Activated T-helper 17 cell treated with anti-CD3 and anti-CD28 coated beads, Interleukin-2, amount 50 U/mL, for 72 hours (primary cell): Measurements from ENCODE around the gene LDAF1. TPM values are rescaled to one million over a fixed set of nuclear protein-coding genes. Genes with fewer than 3 reads are reported as not detected.

ENCODE experiments used
- ATAC-seq: fragments of 150-1000 bp; cut with Tn5 transposase; replicated peaks from 2 replicates; pipeline ENCODE4 v1.10.0; 2021; ENCODE audit warnings: mild to moderate bottlenecking, moderate library complexity
- H3K27ac Mint-ChIP-seq: one replicate; pipeline ENCODE4 v1.8.0; 2022; ENCODE audit warnings: mixed read lengths
- H3K27me3 Mint-ChIP-seq: one replicate; pipeline ENCODE4 v1.8.0; 2022; ENCODE audit warnings: mixed read lengths
- H3K36me3 Mint-ChIP-seq: one replicate; pipeline ENCODE4 v1.8.0; 2022; ENCODE audit warnings: low read depth, mild to moderate bottlenecking, mixed read lengths
- H3K4me1 Mint-ChIP-seq: one replicate; pipeline ENCODE4 v1.8.0; 2022; ENCODE audit warnings: mixed read lengths
- H3K4me3 Mint-ChIP-seq: one replicate; pipeline ENCODE4 v1.8.0; 2022; ENCODE audit warnings: mild to moderate bottlenecking, mixed read lengths
- H3K9me3 Mint-ChIP-seq: one replicate; pipeline ENCODE4 v1.8.0; 2022; ENCODE audit warnings: mixed read lengths
- total RNA-seq, 2 donors: library from RNA; stranded (reverse); gene quantifications; one replicate each; pipeline ENCODE4 v1.2.3, GENCODE V29; 2022

The LDAF1 gene
- total RNA-seq, 2 donors from 2014 or later = 13.3 to 15.8 TPM

DNA sequence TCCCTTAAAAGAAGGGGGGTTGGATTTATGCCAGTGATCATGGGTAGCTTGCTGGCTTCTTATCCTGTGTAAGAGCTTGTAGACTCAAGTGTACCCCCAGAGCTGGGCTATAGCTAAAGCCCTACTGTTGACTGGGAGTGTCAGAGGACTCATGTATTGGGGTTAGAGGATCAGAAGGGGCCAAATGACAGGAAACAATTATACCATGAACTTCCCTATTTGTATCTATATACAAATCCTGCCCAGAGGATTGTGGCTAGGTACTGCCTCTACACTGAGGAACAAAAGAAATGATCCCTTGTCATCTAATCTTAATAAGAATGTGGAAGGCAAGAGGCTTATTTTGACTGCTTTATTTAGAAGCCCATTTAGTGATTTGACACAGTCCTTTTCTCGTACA lies 38.6 kb downstream of the LDAF1 start:
- Mint-ChIP-seq H3K27ac (no peak overlapping the region), H3K36me3 (no peaks in the 10 kb centered on the region), H3K4me1 (peaks cover 8% of the 10 kb centered on the region), H3K9me3 (no peaks in the 10 kb centered on the region), H3K4me3 (no peak overlapping the region), H3K27me3 (peaks cover 33% of the 10 kb centered on the region)
- ATAC-seq = no peak

DNA sequence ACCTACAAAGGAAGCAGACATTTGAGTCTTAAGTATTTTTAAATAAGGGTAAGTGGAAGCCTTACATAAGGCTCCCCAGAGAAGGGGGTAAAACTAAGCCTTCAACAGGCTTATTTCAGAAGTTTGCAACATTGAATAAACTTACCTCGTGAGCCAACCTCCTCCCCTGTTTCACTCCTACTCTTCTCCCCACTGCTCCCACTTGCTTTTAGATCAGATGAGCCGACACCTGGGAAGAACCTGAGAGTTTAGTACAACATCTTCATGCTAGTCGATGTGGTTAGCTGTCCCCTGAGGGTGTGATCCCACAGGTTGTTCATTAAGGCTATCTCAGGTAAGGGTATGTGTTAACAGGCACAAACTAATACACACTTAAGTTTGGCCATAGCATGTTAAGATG lies 39.1 kb downstream of the LDAF1 start:
- Mint-ChIP-seq H3K4me1 (peaks cover 8% of the 10 kb centered on the region), H3K27me3 (peaks cover 30% of the 10 kb centered on the region)

DNA sequence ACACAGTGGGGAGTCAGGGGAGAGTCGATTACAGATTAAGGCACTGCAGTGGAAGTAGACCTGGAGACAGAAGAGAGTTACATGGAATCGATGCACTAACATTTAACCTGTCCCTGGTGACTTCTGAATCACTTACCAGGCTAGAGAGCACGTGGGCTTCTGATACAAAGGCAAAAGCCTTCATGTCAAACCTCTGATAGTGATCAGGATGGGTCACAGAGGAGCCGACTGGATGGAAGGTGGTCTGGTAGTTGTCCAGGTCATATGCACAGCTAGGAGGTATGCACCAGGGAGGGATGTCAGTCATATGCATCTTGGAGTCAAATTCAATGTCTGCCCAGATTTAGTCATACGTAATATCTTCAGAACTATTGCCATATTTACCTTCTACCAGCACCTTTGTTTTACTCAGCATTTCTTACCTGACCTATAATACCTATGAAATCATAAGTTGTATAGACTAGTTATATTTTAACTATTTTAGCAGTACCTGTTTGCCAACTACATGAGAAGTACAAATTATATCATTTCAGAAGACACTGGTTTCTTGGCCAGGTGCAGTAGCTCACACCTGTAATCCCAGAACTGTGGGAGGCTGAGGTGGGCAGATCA lies 41.2 kb downstream of the LDAF1 start:
- peaks cover 26% of the 10 kb centered on the region for H3K27me3 Mint-ChIP-seq
- H3K36me3 Mint-ChIP-seq = no peaks in the 10 kb centered on the region
- peaks cover 7% of the 10 kb centered on the region for H3K4me1 Mint-ChIP-seq
- ATAC-seq = no peak
- no peak overlapping the region for H3K4me3 Mint-ChIP-seq
- H3K27ac Mint-ChIP-seq = no peak overlapping the region
- no peaks in the 10 kb centered on the region for H3K9me3 Mint-ChIP-seq

More for the DNA sequence above, 39.1 kb downstream of the LDAF1 start:
- H3K4me3 Mint-ChIP-seq = no peak overlapping the region
- H3K9me3 Mint-ChIP-seq = no peaks in the 10 kb centered on the region
- H3K36me3 Mint-ChIP-seq = no peaks in the 10 kb centered on the region
- no peak for ATAC-seq
- H3K27ac Mint-ChIP-seq = no peak overlapping the region

DNA sequence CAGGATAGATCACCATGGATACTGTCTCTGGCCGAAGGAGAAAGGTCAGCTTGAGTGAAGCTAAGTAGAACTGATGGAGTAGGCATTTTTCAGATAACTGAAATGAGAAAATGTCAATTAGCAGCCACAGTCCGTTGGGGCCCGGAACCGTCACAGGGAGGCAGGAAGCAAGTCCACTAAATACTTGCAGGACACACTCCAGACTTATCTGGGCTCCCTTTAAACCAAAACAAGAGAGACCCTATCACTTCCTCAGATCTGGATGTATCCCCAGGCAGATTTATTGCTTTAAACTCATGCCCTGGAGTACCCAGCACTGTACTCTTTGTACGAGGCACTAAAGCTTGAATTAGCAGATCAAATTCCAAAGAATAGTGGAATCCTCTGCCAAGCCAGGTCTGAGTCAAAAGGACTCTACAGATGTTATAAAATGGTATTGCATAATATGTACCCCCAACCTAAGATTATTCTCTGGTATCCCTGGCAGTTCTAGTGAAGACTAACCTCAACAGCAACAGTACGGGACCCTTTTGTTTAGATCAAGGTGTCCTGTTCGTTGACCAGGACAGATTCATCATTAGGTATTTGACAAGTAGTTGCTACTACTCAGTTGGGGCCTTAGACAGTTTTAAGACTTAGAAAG lies 44.8 kb downstream of the LDAF1 start:
- H3K27me3 Mint-ChIP-seq = peaks cover 16% of the 10 kb centered on the region
- no peaks in the 10 kb centered on the region for H3K36me3 Mint-ChIP-seq
- H3K4me3 Mint-ChIP-seq = no peak overlapping the region
- ATAC-seq = no peak
- H3K9me3 Mint-ChIP-seq = no peaks in the 10 kb centered on the region
- H3K27ac Mint-ChIP-seq = no peak overlapping the region
- H3K4me1 Mint-ChIP-seq = no peaks in the 10 kb centered on the region

DNA sequence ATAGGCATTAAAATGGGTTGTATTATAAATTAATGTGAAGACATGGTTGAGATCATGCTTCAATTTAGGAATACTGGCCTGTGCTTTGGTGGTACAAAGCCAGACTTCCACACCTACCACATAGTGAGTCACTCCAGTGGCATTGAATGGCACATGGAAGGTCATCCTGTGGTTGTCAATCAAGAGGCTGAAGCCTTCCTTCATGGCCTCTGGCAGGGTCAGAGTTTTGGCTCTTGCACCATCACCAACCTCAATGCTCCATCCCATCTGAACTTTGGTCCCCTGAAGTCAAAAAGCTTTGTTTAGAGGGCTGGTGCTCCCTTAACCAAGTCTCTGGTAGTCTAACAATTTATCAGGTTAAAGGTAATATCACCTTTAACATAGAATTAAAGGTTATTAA lies 46.8 kb downstream of the LDAF1 start:
- Mint-ChIP-seq H3K27ac (no peak overlapping the region), H3K4me1 (no peaks in the 10 kb centered on the region), H3K36me3 (no peaks in the 10 kb centered on the region), H3K27me3 (peaks cover 12% of the 10 kb centered on the region), H3K9me3 (no peaks in the 10 kb centered on the region), H3K4me3 (no peak overlapping the region)
- ATAC-seq = no peak

DNA sequence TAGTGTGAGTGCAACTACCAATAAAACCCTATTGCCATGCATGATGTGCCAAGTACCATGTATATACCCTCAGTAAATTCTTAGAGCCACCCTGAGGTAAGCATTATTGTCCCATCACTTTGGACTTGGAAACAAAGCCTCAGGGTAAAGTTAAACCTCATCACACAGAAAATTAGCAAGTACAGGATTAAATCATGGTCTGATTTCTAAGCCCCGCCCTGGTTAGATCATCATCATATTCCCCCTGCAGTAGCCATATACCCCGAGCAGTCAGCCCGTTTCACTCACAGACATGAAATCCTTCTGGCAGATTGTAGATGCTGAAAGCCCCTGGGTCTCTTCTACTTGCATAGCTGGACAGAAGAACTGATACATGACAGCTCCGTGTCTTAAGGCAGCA lies 48.1 kb downstream of the LDAF1 start:
- Mint-ChIP-seq H3K27me3 (peaks cover 10% of the 10 kb centered on the region), H3K9me3 (no peaks in the 10 kb centered on the region), H3K36me3 (no peaks in the 10 kb centered on the region), H3K4me3 (no peak overlapping the region), H3K4me1 (no peaks in the 10 kb centered on the region), H3K27ac (no peak overlapping the region)
- no peak for ATAC-seq

DNA sequence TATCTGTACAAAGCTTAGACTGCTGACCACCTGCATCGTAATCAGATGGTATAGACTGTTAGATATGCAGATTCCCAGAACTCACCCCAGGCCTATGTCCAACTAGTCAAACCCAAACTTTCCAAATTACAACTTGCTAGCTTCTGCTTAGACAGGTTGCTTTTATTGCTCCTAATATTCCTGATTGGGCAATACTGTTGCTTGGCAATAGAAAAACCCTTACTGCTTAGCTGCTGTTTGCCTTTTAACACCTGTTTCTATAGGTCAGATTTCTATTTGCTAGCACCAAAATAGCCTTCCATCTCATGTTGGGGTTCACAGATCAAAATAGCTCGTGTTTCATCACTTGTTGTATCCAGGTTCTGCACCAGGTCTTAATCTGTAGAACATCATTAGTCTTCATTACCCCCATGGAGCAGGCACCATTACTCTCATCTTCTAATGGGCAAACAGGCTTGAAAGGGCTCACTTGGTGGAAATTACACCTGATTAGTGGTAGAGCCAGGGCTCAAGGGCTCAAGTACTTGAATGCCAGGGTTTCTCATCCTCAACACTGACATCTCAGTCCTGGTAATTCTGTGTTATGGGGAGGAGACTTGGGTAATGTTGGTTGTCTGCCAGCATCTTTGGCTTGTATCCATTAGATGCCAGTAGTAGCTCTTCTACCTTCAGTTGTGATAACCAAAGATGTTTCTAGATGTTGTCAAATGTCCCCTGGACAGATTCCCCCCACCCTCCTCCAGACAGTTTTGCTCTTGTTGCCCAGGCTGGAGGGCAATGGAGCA lies 50.2 kb downstream of the LDAF1 start:
- Mint-ChIP-seq H3K9me3 (no peaks in the 10 kb centered on the region), H3K27ac (no peak overlapping the region), H3K27me3 (peaks cover 10% of the 10 kb centered on the region), H3K36me3 (no peaks in the 10 kb centered on the region), H3K4me1 (no peaks in the 10 kb centered on the region), H3K4me3 (no peak overlapping the region)
- no peak for ATAC-seq

DNA sequence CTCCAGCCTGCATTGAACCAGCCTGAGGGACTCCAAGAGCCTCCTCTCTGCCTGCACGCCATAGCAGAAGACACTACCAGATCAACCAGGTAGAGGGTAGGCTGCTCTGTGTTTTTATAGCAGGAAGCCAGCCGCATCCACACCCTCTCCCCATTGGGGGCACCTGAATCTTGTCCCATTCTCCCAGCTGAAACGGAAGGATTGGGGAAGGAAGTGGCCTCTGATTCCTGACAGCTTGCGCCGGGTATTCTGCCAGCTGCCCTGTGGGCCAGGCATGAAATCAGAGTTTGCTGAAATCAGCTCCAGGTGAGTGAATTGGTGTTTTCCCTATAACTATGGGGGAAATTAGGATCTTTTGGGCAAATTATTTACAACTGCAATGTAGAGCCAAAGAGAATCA lies 53.0 kb downstream of the LDAF1 start, which contains the start of gene ZP2:
Gene ZP2, minus strand, starts transcription at position 89 of the 400 bp plus-strand sequence. Its CDS starts 27 bp downstream, at position 62.
- Mint-ChIP-seq H3K4me3 (no peak within 1 kb of the TSS), H3K27ac (no peak within 1 kb of the TSS), H3K27me3 (peaks cover 19% of the 10 kb centered on the region), H3K36me3 (no peaks in the 10 kb centered on the region), H3K4me1 (no peaks in the 10 kb centered on the region), H3K9me3 (no peaks in the 10 kb centered on the region)
- ATAC-seq = no peak

DNA sequence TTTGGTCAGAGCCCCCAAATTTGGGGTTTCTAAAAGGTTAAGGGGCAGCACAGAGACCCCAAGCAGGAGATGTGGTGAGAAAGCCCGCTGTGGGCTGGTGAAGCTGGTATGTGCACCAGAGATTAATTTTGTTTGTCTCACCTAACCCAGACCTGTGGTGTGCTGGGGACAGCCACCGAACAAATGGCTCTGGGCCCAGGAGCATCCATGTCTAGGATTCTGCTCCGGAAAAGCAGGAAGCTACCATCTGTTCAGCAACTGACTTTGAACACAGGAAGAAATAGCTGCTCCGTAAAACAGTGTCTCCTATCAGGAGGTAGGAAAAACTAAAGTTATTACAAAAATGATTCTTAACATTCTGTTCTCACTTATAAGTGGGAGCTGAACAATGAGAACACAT lies 55.6 kb downstream of the LDAF1 start:
- H3K27ac Mint-ChIP-seq = no peak overlapping the region
- H3K36me3 Mint-ChIP-seq = no peaks in the 10 kb centered on the region
- no peaks in the 10 kb centered on the region for H3K9me3 Mint-ChIP-seq
- H3K4me3 Mint-ChIP-seq = no peak overlapping the region
- H3K27me3 Mint-ChIP-seq = peaks cover 27% of the 10 kb centered on the region
- ATAC-seq = no peak
- H3K4me1 Mint-ChIP-seq = no peaks in the 10 kb centered on the region

DNA sequence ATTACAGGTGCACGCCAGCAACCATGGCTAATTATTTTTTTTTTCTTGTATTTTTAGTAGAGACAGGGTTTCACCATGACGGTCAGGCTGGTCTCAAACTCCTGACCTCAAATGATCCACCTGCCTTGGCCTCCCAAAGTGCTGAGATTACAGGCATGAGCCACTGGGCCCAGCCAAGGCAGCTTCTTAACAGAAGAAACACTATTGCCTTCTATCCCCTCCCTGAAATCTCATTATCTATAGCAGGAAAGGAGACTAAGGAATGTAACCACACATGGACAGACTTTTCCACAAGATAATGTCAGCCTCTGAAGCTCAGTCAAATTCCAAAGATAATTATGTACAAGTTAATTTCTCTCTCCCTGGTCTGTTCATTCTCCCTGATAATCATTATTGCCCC lies 58.6 kb downstream of the LDAF1 start:
- no peak overlapping the region for H3K27ac Mint-ChIP-seq

DNA sequence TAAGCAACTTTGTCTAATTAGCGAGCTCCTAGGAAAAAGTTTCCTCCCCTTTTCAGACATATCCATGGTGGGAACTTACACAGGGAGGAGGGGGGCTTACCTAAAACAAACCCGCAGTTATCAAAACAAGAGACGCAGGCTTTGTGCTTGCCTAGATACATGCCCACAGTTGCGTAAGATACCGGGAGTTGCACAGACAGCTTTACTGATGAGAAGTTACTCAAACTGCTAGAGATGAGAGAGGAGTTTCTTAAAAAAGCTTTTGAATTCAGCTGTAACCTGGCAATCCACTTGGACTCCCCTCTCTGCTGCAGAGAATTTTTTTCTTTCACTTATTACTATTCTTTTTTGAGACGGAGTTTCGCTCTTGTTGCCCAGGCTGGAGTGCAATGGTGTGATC lies 59.7 kb downstream of the LDAF1 start:
- H3K27ac Mint-ChIP-seq = no peak overlapping the region
- ATAC-seq = no peak
- no peaks in the 10 kb centered on the region for H3K36me3 Mint-ChIP-seq
- H3K27me3 Mint-ChIP-seq = peaks cover 39% of the 10 kb centered on the region
- H3K9me3 Mint-ChIP-seq = no peaks in the 10 kb centered on the region
- H3K4me3 Mint-ChIP-seq = no peak overlapping the region
- H3K4me1 Mint-ChIP-seq = no peaks in the 10 kb centered on the region

More for the DNA sequence above, 58.6 kb downstream of the LDAF1 start:
- Mint-ChIP-seq H3K27me3 (peaks cover 35% of the 10 kb centered on the region), H3K4me1 (no peaks in the 10 kb centered on the region), H3K4me3 (no peak overlapping the region), H3K9me3 (no peaks in the 10 kb centered on the region), H3K36me3 (no peaks in the 10 kb centered on the region)
- no peak for ATAC-seq

DNA sequence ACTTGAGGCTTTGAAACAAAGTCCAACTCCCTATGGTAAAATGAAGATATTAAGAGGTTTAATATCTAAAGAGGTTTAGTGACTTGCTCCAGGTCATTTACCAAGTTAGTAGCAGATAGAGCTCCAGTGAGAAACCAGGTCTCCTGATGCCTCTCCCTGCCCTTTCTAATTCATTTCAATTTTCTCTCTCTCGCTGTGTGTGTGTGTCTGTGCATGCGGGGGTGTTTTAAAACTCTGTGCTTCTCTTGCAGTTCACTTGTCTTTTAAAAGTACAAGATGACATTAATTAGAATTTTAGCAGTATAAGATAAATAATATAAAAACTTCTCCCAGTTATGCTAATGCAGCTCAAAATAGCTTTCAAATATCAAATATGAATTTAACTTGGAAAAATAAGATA lies 61.1 kb downstream of the LDAF1 start:
- H3K36me3 Mint-ChIP-seq = no peaks in the 10 kb centered on the region
- H3K27me3 Mint-ChIP-seq = peaks cover 40% of the 10 kb centered on the region
- ATAC-seq = no peak
- H3K9me3 Mint-ChIP-seq = no peaks in the 10 kb centered on the region
- H3K27ac Mint-ChIP-seq = no peak overlapping the region
- peaks cover under 1% of the 10 kb centered on the region for H3K4me1 Mint-ChIP-seq
- no peak overlapping the region for H3K4me3 Mint-ChIP-seq

DNA sequence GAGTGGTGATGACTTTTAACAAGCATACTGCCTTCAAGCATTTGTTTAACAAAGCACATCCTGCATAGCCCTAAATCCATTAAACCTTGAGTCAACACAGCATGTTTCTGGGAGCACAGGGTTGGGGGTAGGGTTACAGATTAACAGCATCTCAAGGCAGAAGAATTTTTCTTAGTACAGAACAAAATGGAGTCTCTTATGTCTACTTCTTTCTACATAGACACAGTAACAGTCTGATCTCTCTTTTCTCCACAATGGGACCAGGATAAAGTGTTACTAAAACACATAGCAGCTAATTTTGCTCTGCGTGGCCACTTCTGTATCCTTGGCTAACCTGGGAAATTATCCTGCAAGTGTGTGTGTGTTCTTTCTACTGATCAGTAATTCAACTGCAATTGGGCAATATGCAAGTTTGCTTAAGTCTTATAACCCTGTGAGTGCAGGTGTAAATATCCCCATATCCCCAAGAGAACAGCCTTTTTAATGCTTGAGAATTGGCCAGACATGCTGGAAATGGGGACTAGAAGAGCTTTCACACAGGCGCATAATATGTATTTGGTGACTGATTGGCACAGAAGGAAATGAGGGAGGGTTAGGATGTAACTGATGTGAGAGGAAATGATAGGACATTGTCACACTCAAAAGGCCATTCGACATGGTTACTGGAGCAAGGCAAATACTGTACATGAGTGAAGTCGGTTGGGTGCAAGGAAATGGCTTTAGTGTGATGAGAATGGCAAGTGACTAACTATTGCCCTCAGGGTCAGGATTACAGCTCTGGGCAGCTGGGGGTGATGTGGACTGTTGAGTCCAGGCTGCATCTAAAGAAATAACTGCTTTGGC lies 64.2 kb downstream of the LDAF1 start:
- Mint-ChIP-seq H3K4me3 (no peak overlapping the region), H3K36me3 (no peaks in the 10 kb centered on the region), H3K4me1 (peaks cover 5% of the 10 kb centered on the region), H3K27me3 (peaks cover 42% of the 10 kb centered on the region), H3K27ac (no peak overlapping the region), H3K9me3 (no peaks in the 10 kb centered on the region)
- no peak for ATAC-seq

DNA sequence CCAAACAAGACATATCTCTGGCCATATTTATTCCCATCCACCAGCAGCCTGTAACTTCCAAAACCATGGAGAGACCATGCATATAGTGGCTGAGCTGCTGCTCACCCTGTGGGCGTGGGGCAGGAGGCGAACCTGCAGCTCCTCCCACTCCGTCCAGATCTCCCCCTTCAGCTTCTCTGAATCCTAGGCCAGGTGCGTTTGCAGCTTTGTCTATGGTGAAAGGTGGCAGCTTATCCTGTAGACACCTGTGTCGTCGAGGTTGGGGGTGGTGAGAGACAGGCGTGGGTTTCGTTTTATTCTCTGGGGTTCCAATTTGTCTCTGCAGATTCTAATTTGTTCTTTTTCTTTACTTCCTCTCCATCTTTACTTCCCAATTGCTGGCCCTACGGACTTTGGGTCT lies 65.3 kb downstream of the LDAF1 start:
- no peak for ATAC-seq
- peaks cover 48% of the 10 kb centered on the region for H3K27me3 Mint-ChIP-seq
- H3K9me3 Mint-ChIP-seq = no peaks in the 10 kb centered on the region
- H3K27ac Mint-ChIP-seq = no peak overlapping the region
- H3K4me3 Mint-ChIP-seq = no peak overlapping the region
- peaks cover 5% of the 10 kb centered on the region for H3K4me1 Mint-ChIP-seq
- H3K36me3 Mint-ChIP-seq = no peaks in the 10 kb centered on the region
